Psoas muscle (tissue), 8 donors: ENCODE measurements around the gene KCTD17. TPM values are rescaled to one million over a fixed set of nuclear protein-coding genes. Genes with fewer than 3 reads are reported as not detected.

Experiments
- ATAC-seq, 4 donors: fragments of 200-7000 bp; cut with Tn5 transposase; one replicate each; pipeline ENCODE4 v1.9.1; 2020; ENCODE audit warnings: moderate library complexity in 3 of 4, mild to moderate bottlenecking in 2 of 4
- DNase-seq, 2 donors: peaks; one replicate each; pipeline ENCODE4 v3.0.0-alpha.2; 2020
- H3K27ac ChIP-seq: fragments of 200-600 bp; one replicate; pipeline ENCODE4 v1.8.0; 2022
- H3K27me3 ChIP-seq, 3 donors: fragments of 200-600 bp in 1 of 3; one replicate each; pipeline versions ENCODE4 v1.6.1 to v1.8.0; 2013 to 2022; ENCODE audit warnings: low read length in 2 of 3, mild to moderate bottlenecking in 2 of 3, moderate library complexity in 1 of 3; ENCODE audit not compliant: insufficient read depth in 3 of 3
- H3K36me3 ChIP-seq, 2 donors: fragments of 200-600 bp in 1 of 2; one replicate each; pipeline versions ENCODE4 v1.6.1 to v1.8.0; 2013 to 2022; ENCODE audit warnings: low read depth in 1 of 2, mild to moderate bottlenecking in 1 of 2, moderate library complexity in 1 of 2; ENCODE audit not compliant: insufficient read depth in 1 of 2
- H3K4me1 ChIP-seq: fragments of 200-600 bp; one replicate; pipeline ENCODE4 v1.8.0; 2022
- H3K4me3 ChIP-seq: fragments of 200-600 bp; one replicate; pipeline ENCODE4 v1.8.0; 2022; ENCODE audit warnings: mild to moderate bottlenecking
- H3K9me3 ChIP-seq: fragments of 200-600 bp; one replicate; pipeline ENCODE4 v1.8.0; 2022
- CTCF ChIP-seq: fragments of 200-600 bp; IDR thresholded peaks from one replicate; pipeline ENCODE4 v1.8.0; 2022; ENCODE audit warnings: antibody characterized with exemption
- WGBS, 3 donors: extraction: QIAGEN DNeasy Blood & Tissue Kit; methylation state at CpG; one replicate each; pipeline versions ENCODE4 v1.1.6 to v1.1.7; 2013; 5-methylcytosine and 5-hydroxymethylcytosine counted together
- intact Hi-C, 2 donors: fragments of 100-400 bp; cut with DNase I; formaldehyde crosslinking; loops; one replicate each; pipeline versions ENCODE4 v1.11.0 to v1.14.2; 2022
- polyA plus RNA-seq, 3 donors: library from polyadenylated mRNA; stranded (reverse); fragments of 200-250 nt; gene quantifications; one replicate each; pipeline ENCODE4 v1.2.3, GENCODE V29; 2013
- total RNA-seq, 4 donors: library from RNA; stranded (reverse); fragmentation: NEBNext Ultra II Directional in 2 of 4; extraction: Animal tissue kit (Norgen Biotek cat#: 25700) in 2 of 4; gene quantifications; one replicate each; pipeline versions ENCODE4 v1.2.1 to v1.2.4, GENCODE V29; 2021 to 2023
- donor health status: healthy with polysubstance abuse.
- donor health status: DM: no; HTN: no; CAD: no; lungs with moderate emphysema.
- donor health status: Bipolar disorder and iron deficiency.
- donor health status: healthy.
- donor health status: DM: yes; HTN: yes; CAD: no.
- donor health status: DM: no; HTN: no; CAD: no.
- donor health status: DM: no; HTN: no; CAD: no.
- donor health status: DM: yes; HTN: yes; CAD: no.

The KCTD17 gene
- total and polyA plus RNA-seq, 7 donors = 1.5 to 3.4 (median 1.8) TPM

- TF ChIP-seq CTCF = no peak
- Histone ChIP-seq H3K4me3 (no peak overlapping the region), H3K36me3 (peaks cover 0 to 8% of the 10 kb centered on the region in 2 donors), H3K9me3 (no peaks in the 10 kb centered on the region), H3K27me3 (no peaks in the 10 kb centered on the region), H3K4me1 (peaks cover 37% of the 10 kb centered on the region), H3K27ac (no peak overlapping the region)
- ATAC-seq (no peak), DNase-seq (peak in 1 of 2 donors; percentile 10)
- WGBS, 3 donors = 87 to 89% (median 88%) methylated on average over 4 of the region's 4 CpGs
- intact Hi-C loops = loop anchor here in 1 of 2 donors (10.0 kb wide), 1 partner anchor 471 kb away; no protein-coding TSS in a partner anchor
Observed at GRCh38 chr22:37015587-37015878, 36.0 kb upstream of the KCTD17 start.

DNA sequence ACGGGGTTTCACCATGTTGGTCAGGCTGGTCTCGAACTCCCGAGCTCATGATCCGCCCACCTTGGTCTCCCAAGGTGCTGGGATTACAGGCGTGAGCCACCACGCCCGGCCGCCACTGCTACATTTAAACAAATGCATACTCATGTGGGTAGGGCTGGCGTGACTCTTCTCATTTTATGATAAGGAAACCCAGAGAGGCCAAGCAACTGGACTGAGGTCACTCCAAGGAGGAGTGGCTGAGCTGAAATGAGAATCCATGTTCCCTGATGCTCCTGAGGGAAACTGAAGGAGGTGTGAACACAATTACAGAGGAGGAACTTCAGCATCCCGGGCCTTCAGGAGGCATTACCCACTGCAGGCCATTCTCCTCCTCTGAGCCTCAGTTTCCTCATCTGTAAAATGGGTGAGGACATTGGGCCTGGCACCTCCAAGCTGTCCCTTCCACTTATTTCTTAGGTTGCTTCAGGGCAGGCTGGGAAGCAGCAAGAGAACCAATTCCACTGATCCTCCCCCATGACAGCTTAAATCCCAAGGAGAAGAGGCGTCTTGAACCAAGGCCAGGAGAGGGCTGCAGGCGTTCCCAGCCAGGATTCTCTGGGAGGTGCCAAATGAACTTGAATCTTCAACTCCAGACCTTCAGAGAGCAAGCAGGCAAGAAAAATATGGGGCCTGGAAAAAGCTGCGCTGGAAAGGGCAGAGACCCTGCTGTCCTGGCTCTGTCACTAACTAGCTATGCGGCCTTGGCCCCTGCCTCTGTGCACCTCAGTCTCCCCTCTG lies 35.2 kb upstream of the KCTD17 start:
- no peak for TF ChIP-seq CTCF
- Histone ChIP-seq H3K36me3 (peaks cover 0 to 8% of the 10 kb centered on the region in 2 donors), H3K9me3 (no peaks in the 10 kb centered on the region), H3K27ac (no peak overlapping the region), H3K4me3 (no peak overlapping the region), H3K27me3 (no peaks in the 10 kb centered on the region), H3K4me1 (peaks cover 43% of the 10 kb centered on the region)
- WGBS, 3 donors = 91 to 94% (median 92%) methylated on average over 14 of the region's 14 CpGs
- ATAC-seq = no peak
- intact Hi-C loops = loop anchor here in 1 of 2 donors (10.0 kb wide), 1 partner anchor 472 kb away; no protein-coding TSS in a partner anchor
- DNase-seq = no peak

GRCh38 chr22:37017356-37017755 lies 34.2 kb upstream of the KCTD17 start:
- DNase-seq (no peak), ATAC-seq (no peak)
- Histone ChIP-seq H3K27ac (no peak overlapping the region), H3K4me1 (peaks cover 44% of the 10 kb centered on the region), H3K27me3 (no peaks in the 10 kb centered on the region), H3K9me3 (no peaks in the 10 kb centered on the region), H3K36me3 (peaks cover 0 to 8% of the 10 kb centered on the region in 2 donors), H3K4me3 (peak overlapping the region; percentile 92)
- 48 to 55% (median 52%) methylated on average over 10 of the region's 10 CpGs for WGBS, 3 donors
- intact Hi-C loops = loop anchor here in 1 of 2 donors (10.0 kb wide), 1 partner anchor 473 kb away; no protein-coding TSS in a partner anchor
- no peak for TF ChIP-seq CTCF

- no peaks in the 10 kb centered on the region for H3K27me3 ChIP-seq
- H3K4me3 ChIP-seq = peak overlapping the region; percentile 92
- ATAC-seq (peak in 3 of 4 donors; percentile 11 to 23 (median 23)), DNase-seq (peak in 1 of 2 donors; percentile 62)
- H3K36me3 ChIP-seq = peaks cover 0 to 8% of the 10 kb centered on the region in 2 donors
- peak overlapping the region; percentile 86 for H3K27ac ChIP-seq
- H3K9me3 ChIP-seq = no peaks in the 10 kb centered on the region
- 56 to 57% (median 56%) methylated on average over 41 to 45 of the region's 45 CpGs for WGBS, 3 donors
- no peak for TF ChIP-seq CTCF
- H3K4me1 ChIP-seq = peaks cover 46% of the 10 kb centered on the region
- intact Hi-C loops = loop anchor here in 1 of 2 donors (10.0 kb wide), 1 partner anchor 473 kb away; no protein-coding TSS in a partner anchor
Observed at GRCh38 chr22:37018086-37018814, 33.3 kb upstream of the KCTD17 start.
